ENCODE results near the gene SUSD1. TPM values are rescaled to one million over a fixed set of nuclear protein-coding genes. Genes with fewer than 3 reads are reported as not detected.

SUSD1 gene
- polyA plus RNA-seq, 1 donor from 2014 or later = 2.0 TPM

DNA sequence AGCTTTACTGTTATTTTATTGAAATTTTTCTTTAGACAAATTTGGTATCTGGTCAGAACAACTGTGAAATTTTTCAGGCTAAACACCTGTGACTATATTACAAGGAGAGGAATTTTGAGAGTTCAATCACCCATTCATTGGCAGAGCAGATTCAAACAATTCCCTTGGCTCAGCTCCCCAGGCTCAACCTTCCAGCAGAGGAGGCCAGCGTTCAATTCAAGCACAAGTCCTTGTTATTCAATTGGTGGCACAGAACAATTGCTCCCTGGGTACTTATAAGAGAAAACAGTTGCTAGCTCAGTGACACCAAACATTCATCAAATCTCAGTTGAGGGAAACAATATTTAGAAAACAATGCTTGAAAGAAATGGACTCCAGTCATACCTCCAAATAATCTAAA is 83.3 kb downstream of the SUSD1 start:
- Histone ChIP-seq H3K9ac (ENCODE audit: low read length) (no peak overlapping the region), H3K36me3 (ENCODE audit: insufficient read depth, low read length) (no peaks in the 10 kb centered on the region), H3F3A (ENCODE audit: insufficient read depth, low read length, poor library complexity, severe bottlenecking) (no peaks in the 10 kb centered on the region), H3K4me3 (ENCODE audit: low read length) (no peak overlapping the region), H4K20me1 (ENCODE audit: insufficient read depth) (no peaks in the 10 kb centered on the region), H3K9me2 (ENCODE audit: insufficient read depth, low read length) (no peaks in the 10 kb centered on the region), H3K27ac (ENCODE audit: low read length) (no peak overlapping the region), H2AFZ (ENCODE audit: low read depth, low read length) (no peak overlapping the region), H3K79me2 (replicated peaks; ENCODE audit: insufficient read depth, low read length) (no peaks in the 10 kb centered on the region), H3K9me3 (ENCODE audit: low read length) (no peaks in the 10 kb centered on the region), H3K4me2 (ENCODE audit: low read length) (no peak overlapping the region), H3K27me3 (ENCODE audit: insufficient read depth, low read depth, low read length) (no peaks in the 10 kb centered on the region)
- TF ChIP-seq, protein P1, sequence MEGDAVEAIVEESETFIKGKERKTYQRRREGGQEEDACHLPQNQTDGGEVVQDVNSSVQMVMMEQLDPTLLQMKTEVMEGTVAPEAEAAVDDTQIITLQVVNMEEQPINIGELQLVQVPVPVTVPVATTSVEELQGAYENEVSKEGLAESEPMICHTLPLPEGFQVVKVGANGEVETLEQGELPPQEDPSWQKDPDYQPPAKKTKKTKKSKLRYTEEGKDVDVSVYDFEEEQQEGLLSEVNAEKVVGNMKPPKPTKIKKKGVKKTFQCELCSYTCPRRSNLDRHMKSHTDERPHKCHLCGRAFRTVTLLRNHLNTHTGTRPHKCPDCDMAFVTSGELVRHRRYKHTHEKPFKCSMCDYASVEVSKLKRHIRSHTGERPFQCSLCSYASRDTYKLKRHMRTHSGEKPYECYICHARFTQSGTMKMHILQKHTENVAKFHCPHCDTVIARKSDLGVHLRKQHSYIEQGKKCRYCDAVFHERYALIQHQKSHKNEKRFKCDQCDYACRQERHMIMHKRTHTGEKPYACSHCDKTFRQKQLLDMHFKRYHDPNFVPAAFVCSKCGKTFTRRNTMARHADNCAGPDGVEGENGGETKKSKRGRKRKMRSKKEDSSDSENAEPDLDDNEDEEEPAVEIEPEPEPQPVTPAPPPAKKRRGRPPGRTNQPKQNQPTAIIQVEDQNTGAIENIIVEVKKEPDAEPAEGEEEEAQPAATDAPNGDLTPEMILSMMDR (IDR thresholded peaks at IDR 0.05; ENCODE audit: poor library complexity, severe bottlenecking) = peak; percentile 69
- TF ChIP-seq, protein P2, sequence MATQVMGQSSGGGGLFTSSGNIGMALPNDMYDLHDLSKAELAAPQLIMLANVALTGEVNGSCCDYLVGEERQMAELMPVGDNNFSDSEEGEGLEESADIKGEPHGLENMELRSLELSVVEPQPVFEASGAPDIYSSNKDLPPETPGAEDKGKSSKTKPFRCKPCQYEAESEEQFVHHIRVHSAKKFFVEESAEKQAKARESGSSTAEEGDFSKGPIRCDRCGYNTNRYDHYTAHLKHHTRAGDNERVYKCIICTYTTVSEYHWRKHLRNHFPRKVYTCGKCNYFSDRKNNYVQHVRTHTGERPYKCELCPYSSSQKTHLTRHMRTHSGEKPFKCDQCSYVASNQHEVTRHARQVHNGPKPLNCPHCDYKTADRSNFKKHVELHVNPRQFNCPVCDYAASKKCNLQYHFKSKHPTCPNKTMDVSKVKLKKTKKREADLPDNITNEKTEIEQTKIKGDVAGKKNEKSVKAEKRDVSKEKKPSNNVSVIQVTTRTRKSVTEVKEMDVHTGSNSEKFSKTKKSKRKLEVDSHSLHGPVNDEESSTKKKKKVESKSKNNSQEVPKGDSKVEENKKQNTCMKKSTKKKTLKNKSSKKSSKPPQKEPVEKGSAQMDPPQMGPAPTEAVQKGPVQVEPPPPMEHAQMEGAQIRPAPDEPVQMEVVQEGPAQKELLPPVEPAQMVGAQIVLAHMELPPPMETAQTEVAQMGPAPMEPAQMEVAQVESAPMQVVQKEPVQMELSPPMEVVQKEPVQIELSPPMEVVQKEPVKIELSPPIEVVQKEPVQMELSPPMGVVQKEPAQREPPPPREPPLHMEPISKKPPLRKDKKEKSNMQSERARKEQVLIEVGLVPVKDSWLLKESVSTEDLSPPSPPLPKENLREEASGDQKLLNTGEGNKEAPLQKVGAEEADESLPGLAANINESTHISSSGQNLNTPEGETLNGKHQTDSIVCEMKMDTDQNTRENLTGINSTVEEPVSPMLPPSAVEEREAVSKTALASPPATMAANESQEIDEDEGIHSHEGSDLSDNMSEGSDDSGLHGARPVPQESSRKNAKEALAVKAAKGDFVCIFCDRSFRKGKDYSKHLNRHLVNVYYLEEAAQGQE (IDR thresholded peaks at IDR 0.05; ENCODE audit: borderline replicate concordance) = no peak
- TF ChIP-seq RAD21 (conservative IDR thresholded peaks at IDR 0.05) (peak; percentile 76), SMC3 (conservative IDR thresholded peaks at IDR 0.05; ENCODE audit: poor library complexity) (peak; percentile 77), POLR2AphosphoS5 (IDR thresholded peaks at IDR 0.05) (no peak)

DNA sequence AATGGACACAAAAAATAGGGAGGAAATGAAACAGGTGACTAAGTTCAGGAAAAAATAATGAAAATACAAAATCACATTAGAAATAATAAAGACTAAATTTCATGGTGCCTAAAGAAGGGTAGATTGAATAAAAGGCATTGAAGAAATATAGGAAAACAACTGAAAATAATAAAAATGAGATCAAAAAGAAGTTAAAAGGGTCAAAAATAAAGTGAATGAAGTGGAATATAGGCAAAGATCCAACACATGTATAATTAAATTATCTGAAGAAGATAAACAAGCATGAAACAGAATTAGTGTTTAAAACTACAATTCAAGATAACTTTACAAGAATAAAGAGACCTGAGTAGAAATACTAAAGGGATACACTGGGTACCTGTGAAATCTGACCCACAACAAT is 87.6 kb downstream of the SUSD1 start:
- H3K9me2 ChIP-seq (ENCODE audit: insufficient read depth, low read length) = no peaks in the 10 kb centered on the region

More for the DNA sequence above, 87.6 kb downstream of the SUSD1 start:
- H2AFZ ChIP-seq (ENCODE audit: low read depth, low read length) = no peak overlapping the region
- H3K27ac ChIP-seq (ENCODE audit: low read length) = no peak overlapping the region
- no peaks in the 10 kb centered on the region for H3K27me3 ChIP-seq (ENCODE audit: insufficient read depth, low read depth, low read length)
- H3F3A ChIP-seq (ENCODE audit: insufficient read depth, low read length, poor library complexity, severe bottlenecking) = no peaks in the 10 kb centered on the region
- no peaks in the 10 kb centered on the region for H3K79me2 ChIP-seq (replicated peaks; ENCODE audit: insufficient read depth, low read length)
- no peaks in the 10 kb centered on the region for H3K9me3 ChIP-seq (ENCODE audit: low read length)
- no peaks in the 10 kb centered on the region for H4K20me1 ChIP-seq (ENCODE audit: insufficient read depth)
- no peak overlapping the region for H3K4me2 ChIP-seq (ENCODE audit: low read length)
- TF ChIP-seq TAF1 (IDR thresholded peaks at IDR 0.05; ENCODE audit: low read depth) (no peak), RAD21 (conservative IDR thresholded peaks at IDR 0.05) (no peak), SMC3 (conservative IDR thresholded peaks at IDR 0.05; ENCODE audit: poor library complexity) (no peak), EZH2 (IDR thresholded peaks at IDR 0.05; ENCODE audit: borderline replicate concordance, insufficient read depth, low read length, poor library complexity, severe bottlenecking) (no peak)
- TF ChIP-seq, protein P1 (IDR thresholded peaks at IDR 0.05; ENCODE audit: poor library complexity, severe bottlenecking) = no peak
- TF ChIP-seq, protein P2 (IDR thresholded peaks at IDR 0.05; ENCODE audit: borderline replicate concordance) = no peak
- no peak overlapping the region for H3K4me3 ChIP-seq (ENCODE audit: low read length)
- no peak overlapping the region for H3K9ac ChIP-seq (ENCODE audit: low read length)
- H3K36me3 ChIP-seq (ENCODE audit: insufficient read depth, low read length) = no peaks in the 10 kb centered on the region

Measured in neural cell (in vitro differentiated cells).